PC-3 (cell line): ENCODE data around the gene OR51M1.

Source experiments
- CTCF ChIP-seq: fragments of 300-600 bp; sonication (generic); conservative IDR thresholded peaks from 2 replicates; pipeline ENCODE4 v1.5.1; 2017; ENCODE audit warnings: antibody characterized with exemption, low read depth, mild to moderate bottlenecking, low read length
- EZH2 ChIP-seq: fragments of 300-600 bp; sonication (generic); IDR thresholded peaks from one replicate; pipeline ENCODE4 v1.6.1; 2017; ENCODE audit warnings: antibody characterized with exemption, mild to moderate bottlenecking, low read length; ENCODE audit not compliant: unreplicated experiment
- EZH2phosphoT487 ChIP-seq: fragments of 300-600 bp; sonication (generic); IDR thresholded peaks from 2 replicates; pipeline ENCODE4 v1.6.1; 2018; ENCODE audit warnings: mild to moderate bottlenecking, antibody characterized with exemption, low read length, borderline replicate concordance

GRCh38 chr11:5339771-5340322, 43.8 kb upstream of the OR51M1 start:
- TF ChIP-seq CTCF (no peak), EZH2 (no peak), EZH2phosphoT487 (no peak)
